H9 (cell line): ENCODE results near the gene KRTAP2-2. TPM values are rescaled to one million over a fixed set of nuclear protein-coding genes. Genes with fewer than 3 reads are reported as not detected.

Experiments used
- DNase-seq: peaks from one replicate; pipeline ENCODE4 v3.0.0-alpha.2; 2017
- H2AFZ ChIP-seq: one replicate; pipeline ENCODE4 v1.6.1; 2013; ENCODE audit warnings: mild to moderate bottlenecking, low read length, control low read depth, moderate library complexity
- H2AK5ac ChIP-seq: 2 replicates; pipeline ENCODE4 v1.6.1; 2013; ENCODE audit warnings: low read length, control low read depth, mixed read lengths; ENCODE audit not compliant: insufficient read length
- H2BK120ac ChIP-seq: one replicate; pipeline ENCODE4 v1.6.1; 2013; ENCODE audit warnings: low read depth, mild to moderate bottlenecking, low read length, control low read depth, inconsistent platforms; ENCODE audit not compliant: poor library complexity, severe bottlenecking
- H2BK12ac ChIP-seq: 2 replicates; pipeline ENCODE4 v1.6.1; 2013; ENCODE audit warnings: low read length, control low read depth, mixed read lengths, low read depth; ENCODE audit not compliant: insufficient read length
- H2BK15ac ChIP-seq: 2 replicates; pipeline ENCODE4 v1.6.1; 2013; ENCODE audit warnings: low read depth, low read length, control low read depth
- H2BK20ac ChIP-seq: one replicate; pipeline ENCODE4 v1.6.1; 2013; ENCODE audit warnings: low read depth, mild to moderate bottlenecking, low read length, control low read depth, inconsistent platforms; ENCODE audit not compliant: poor library complexity, severe bottlenecking
- H2BK5ac ChIP-seq: 2 replicates; pipeline ENCODE4 v1.6.1; 2013; ENCODE audit warnings: low read length, control low read depth, mixed read lengths; ENCODE audit not compliant: insufficient read length
- H3K14ac ChIP-seq: 2 replicates; pipeline ENCODE4 v1.6.1; 2013; ENCODE audit warnings: low read length, control low read depth; ENCODE audit not compliant: insufficient read depth
- H3K18ac ChIP-seq: 2 replicates; pipeline ENCODE4 v1.6.1; 2013; ENCODE audit warnings: low read depth, mild to moderate bottlenecking, mixed read lengths, low read length, control low read depth; ENCODE audit not compliant: insufficient read length
- H3K23ac ChIP-seq: 2 replicates; pipeline ENCODE4 v1.6.1; 2013; ENCODE audit warnings: low read length, control low read depth, mixed read lengths, low read depth; ENCODE audit not compliant: insufficient read length
- H3K23me2 ChIP-seq: 2 replicates; pipeline ENCODE4 v1.6.1; 2013; ENCODE audit warnings: low read depth, mild to moderate bottlenecking, mixed read lengths, low read length, control low read depth; ENCODE audit not compliant: insufficient read length, poor library complexity, severe bottlenecking
- H3K27ac ChIP-seq: 2 replicates; pipeline ENCODE4 v1.5.1; 2013; ENCODE audit warnings: low read length, control low read depth, mixed read lengths, low read depth; ENCODE audit not compliant: insufficient read length
- H3K27me3 ChIP-seq: 2 replicates; pipeline ENCODE4 v1.6.1; 2013; ENCODE audit warnings: low read length, control low read depth, inconsistent platforms; ENCODE audit not compliant: insufficient read depth
- H3K4ac ChIP-seq: 2 replicates; pipeline ENCODE4 v1.6.1; 2013; ENCODE audit warnings: low read depth, mild to moderate bottlenecking, control low read depth, inconsistent platforms, low read length, moderate library complexity
- H3K4me1 ChIP-seq: 2 replicates; pipeline ENCODE4 v1.6.1; 2013; ENCODE audit warnings: low read length, control low read depth, inconsistent platforms; ENCODE audit not compliant: insufficient read depth
- H3K4me2 ChIP-seq: 2 replicates; pipeline ENCODE4 v1.6.1; 2013; ENCODE audit warnings: low read length, control low read depth, mixed read lengths; ENCODE audit not compliant: insufficient read length, insufficient read depth
- H3K56ac ChIP-seq: 2 replicates; pipeline ENCODE4 v1.6.1; 2013; ENCODE audit warnings: low read depth, mild to moderate bottlenecking, mixed read lengths, low read length, control low read depth; ENCODE audit not compliant: insufficient read length
- H3K79me1 ChIP-seq: 2 replicates; pipeline ENCODE4 v1.6.1; 2013; ENCODE audit warnings: low read depth, mild to moderate bottlenecking, moderate library complexity, low read length, control low read depth, inconsistent platforms; ENCODE audit not compliant: insufficient read depth, poor library complexity, severe bottlenecking
- H3K79me2 ChIP-seq: 2 replicates; pipeline ENCODE4 v1.6.1; 2013; ENCODE audit warnings: low read length, control low read depth, inconsistent platforms; ENCODE audit not compliant: insufficient read depth
- H3K9ac ChIP-seq: 2 replicates; pipeline ENCODE4 v1.6.1; 2013; ENCODE audit warnings: low read length, control low read depth, mixed read lengths; ENCODE audit not compliant: insufficient read length; ENCODE audit errors: extremely low read depth
- H3K9me3 ChIP-seq: one replicate; pipeline ENCODE4 v1.6.1; 2013; ENCODE audit warnings: low read depth, low read length, inconsistent platforms; ENCODE audit not compliant: control insufficient read depth
- H3T11ph ChIP-seq: one replicate; pipeline ENCODE4 v1.6.1; 2013; ENCODE audit warnings: mild to moderate bottlenecking, low read length, control low read depth, inconsistent platforms
- H4K20me1 ChIP-seq: one replicate; pipeline ENCODE4 v1.6.1; 2013; ENCODE audit not compliant: control insufficient read depth, insufficient read length, insufficient read depth
- H4K5ac ChIP-seq: 2 replicates; pipeline ENCODE4 v1.6.1; 2013; ENCODE audit warnings: low read depth, mild to moderate bottlenecking, mixed read lengths, low read length, control low read depth; ENCODE audit not compliant: insufficient read length
- H4K8ac ChIP-seq: replicated peaks from 2 replicates; pipeline ENCODE4 v1.6.1; 2013; ENCODE audit warnings: low read length, control low read depth, mixed read lengths, low read depth; ENCODE audit not compliant: insufficient read length
- H4K91ac ChIP-seq: 2 replicates; pipeline ENCODE4 v1.6.1; 2013; ENCODE audit warnings: low read depth, mild to moderate bottlenecking, moderate library complexity, mixed read lengths, low read length, control low read depth; ENCODE audit not compliant: insufficient read length
- H3K27ac Mint-ChIP-seq, 3 experiments: 2 replicates in 2 of 3; 3 replicates in 1 of 3; pipeline ENCODE4 v1.8.0; 2020 to 2021; ENCODE audit warnings: mixed read lengths in 3 of 3, mild to moderate bottlenecking in 1 of 3, moderate library complexity in 1 of 3
- H3K27me3 Mint-ChIP-seq: 2 replicates; pipeline ENCODE4 v1.8.0; 2021; ENCODE audit warnings: low read depth, mild to moderate bottlenecking, moderate library complexity, mixed read lengths
- H3K36me3 Mint-ChIP-seq, 3 experiments: 2 replicates in 2 of 3; 3 replicates in 1 of 3; pipeline ENCODE4 v1.8.0; 2020 to 2021; ENCODE audit warnings: low read depth in 3 of 3, mixed read lengths in 3 of 3; ENCODE audit not compliant: insufficient read depth in 1 of 3
- H3K4me1 Mint-ChIP-seq, 2 experiments: 2 replicates each; pipeline ENCODE4 v1.8.0; 2020; ENCODE audit warnings: mixed read lengths in 2 of 2
- H3K4me3 Mint-ChIP-seq, 2 experiments: 2 replicates in 1 of 2; 3 replicates in 1 of 2; pipeline ENCODE4 v1.8.0; 2020 to 2021; ENCODE audit warnings: mild to moderate bottlenecking in 2 of 2, mixed read lengths in 2 of 2, moderate library complexity in 1 of 2
- H3K9me3 Mint-ChIP-seq, 2 experiments: 2 replicates in 1 of 2; 3 replicates in 1 of 2; pipeline ENCODE4 v1.8.0; 2020; ENCODE audit warnings: mild to moderate bottlenecking in 2 of 2, mixed read lengths in 2 of 2, moderate library complexity in 1 of 2
- CTCF ChIP-seq: fragments of 200-600 bp; sonication (generic); conservative IDR thresholded peaks from 3 replicates; pipeline ENCODE4 v1.8.0; 2021; ENCODE audit warnings: antibody characterized with exemption, mild to moderate bottlenecking
- WGBS: extraction: QIAGEN DNeasy Blood & Tissue Kit; methylation state at CpG from one replicate; pipeline ENCODE4 v1.1.7; 2013; ENCODE audit warnings: missing lambda C conversion rate, low lambda C conversion rate, mixed read lengths; ENCODE audit not compliant: insufficient read length; ENCODE audit errors: extremely low coverage; 5-methylcytosine and 5-hydroxymethylcytosine counted together
- total RNA-seq: library from RNA; stranded (reverse); gene quantifications from 2 replicates; pipeline ENCODE4 v1.2.1, GENCODE V29; 2021

KRTAP2-2 gene
- total RNA-seq, 1 experiment from 2014 or later = not detected

DNA sequence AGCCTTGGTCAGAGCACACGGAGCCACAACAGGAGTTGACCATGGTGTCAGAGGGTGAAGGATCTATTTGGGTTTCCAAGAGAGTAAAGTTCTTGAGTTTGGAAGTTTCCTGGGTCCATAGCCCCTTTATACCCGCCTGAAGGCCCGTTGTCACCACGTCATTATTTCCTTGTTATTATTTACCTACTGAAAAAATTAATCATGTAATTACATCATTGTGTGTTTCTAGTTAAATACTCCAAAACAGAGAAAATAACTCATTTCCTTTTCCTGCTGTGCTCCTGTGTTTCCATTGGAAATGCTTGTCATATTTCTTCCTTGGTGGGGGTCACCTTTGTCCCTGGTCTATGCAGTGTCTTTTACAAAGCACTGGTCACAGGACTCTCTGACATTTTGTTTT is 43.0 kb upstream of the KRTAP2-2 start, which contains the start of gene KRTAP4-8:
Gene KRTAP4-8, minus strand, starts transcription at position 101 of the 400 bp plus-strand sequence. Its CDS starts 58 bp downstream, at position 43.
- no peaks in the 10 kb centered on the region for H3K27me3 ChIP-seq
- peaks cover 5 to 14% of the 10 kb centered on the region in 2 experiments; a peak in 4 of 5 replicates for H3K9me3 Mint-ChIP-seq
- no peaks in the 10 kb centered on the region for H3K23me2 ChIP-seq
- H3K36me3 Mint-ChIP-seq = peaks cover 0 to 13% (median 4%) of the 10 kb centered on the region in 3 experiments; a peak in 4 of 7 replicates
- H3K4me1 Mint-ChIP-seq = peaks cover 31 to 38% of the 10 kb centered on the region in 2 experiments
- no peak within 1 kb of the TSS; a peak in 1 of 7 replicates for H3K27ac Mint-ChIP-seq
- no peak for DNase-seq
- no peak within 1 kb of the TSS for H3K9ac ChIP-seq
- no peak within 1 kb of the TSS for H3T11ph ChIP-seq
- WGBS = no CpG with 5 or more reads among the region's 4 CpGs
- no peak within 1 kb of the TSS for H3K4ac ChIP-seq
- H2BK20ac ChIP-seq = no peak within 1 kb of the TSS
- no peak for TF ChIP-seq CTCF
- H3K4me3 Mint-ChIP-seq = no peak within 1 kb of the TSS
- no peak within 1 kb of the TSS for H2BK5ac ChIP-seq
- no peak within 1 kb of the TSS for H4K8ac ChIP-seq
- no peak within 1 kb of the TSS for H3K4me2 ChIP-seq
- H3K23ac ChIP-seq = no peak within 1 kb of the TSS
- H3K56ac ChIP-seq = no peak within 1 kb of the TSS
- H3K79me2 ChIP-seq = no peaks in the 10 kb centered on the region
- H2BK15ac ChIP-seq = no peak within 1 kb of the TSS
- no peak within 1 kb of the TSS for H2BK12ac ChIP-seq
- no peak within 1 kb of the TSS for H2AFZ ChIP-seq
- H2BK120ac ChIP-seq = no peak within 1 kb of the TSS
- H4K20me1 ChIP-seq = no peaks in the 10 kb centered on the region
- H3K27me3 Mint-ChIP-seq = peaks cover 1% of the 10 kb centered on the region; the same call in 1 of the 2 replicates
- no peak within 1 kb of the TSS for H2AK5ac ChIP-seq
- no peaks in the 10 kb centered on the region for H3K4me1 ChIP-seq
- H3K14ac ChIP-seq = no peak within 1 kb of the TSS
- H4K5ac ChIP-seq = no peak within 1 kb of the TSS
- no peak within 1 kb of the TSS for H3K27ac ChIP-seq
- H3K18ac ChIP-seq = no peak within 1 kb of the TSS
- no peak within 1 kb of the TSS for H4K91ac ChIP-seq
- H3K79me1 ChIP-seq = no peaks in the 10 kb centered on the region
- H3K9me3 ChIP-seq = no peaks in the 10 kb centered on the region
